ENCODE measurements around the gene FGD6. TPM values are rescaled to one million over a fixed set of nuclear protein-coding genes. Genes with fewer than 3 reads are reported as not detected.

Gene FGD6
- total and polyA plus RNA-seq, 3 experiments from 2014 or later: 0.36 to 0.92 (median 0.75) TPM

GRCh38 chr12:95192271-95192670 lies 25.0 kb downstream of the FGD6 start:
- ChIA-PET CTCF (no interaction called here), POLR2A (no interaction called here)
- H3K4me3 Mint-ChIP-seq: no peak overlapping the region
- no peaks in the 10 kb centered on the region for H3K27me3 ChIP-seq (ENCODE audit: insufficient read depth, low read length, poor library complexity, severe bottlenecking)
- H3K27ac Mint-ChIP-seq: no peak overlapping the region
- H3K36me3 Mint-ChIP-seq: no peaks in the 10 kb centered on the region
- H3K4me1 ChIP-seq (ENCODE audit: insufficient read depth, low read length): no peaks in the 10 kb centered on the region
- no peaks in the 10 kb centered on the region for H3K4me1 Mint-ChIP-seq
- no peak overlapping the region for H3K27ac ChIP-seq (ENCODE audit: low read depth, low read length)
- H3K9me3 ChIP-seq (ENCODE audit: low read length): no peaks in the 10 kb centered on the region
- no peaks in the 10 kb centered on the region for H3K36me3 ChIP-seq (ENCODE audit: insufficient read depth, low read length)
- DNase-seq: no peak
- H3K9me3 Mint-ChIP-seq: no peaks in the 10 kb centered on the region
- H3K4me3 ChIP-seq (ENCODE audit: low read length): no peak overlapping the region
- peaks cover 0 to 5% of the 10 kb centered on the region in 2 donors for H3K27me3 Mint-ChIP-seq

- no peaks in the 10 kb centered on the region for H3K27me3 ChIP-seq (ENCODE audit: insufficient read depth, low read length, poor library complexity, severe bottlenecking)
- ChIA-PET POLR2A (no interaction called here), CTCF (no interaction called here)
- Mint-ChIP-seq H3K27me3 (peaks cover 0 to 5% of the 10 kb centered on the region in 2 donors), H3K27ac (no peak overlapping the region), H3K4me3 (no peak overlapping the region), H3K9me3 (no peaks in the 10 kb centered on the region), H3K4me1 (no peaks in the 10 kb centered on the region), H3K36me3 (no peaks in the 10 kb centered on the region)
- H3K36me3 ChIP-seq (ENCODE audit: insufficient read depth, low read length): no peaks in the 10 kb centered on the region
- no peak for DNase-seq
- no peaks in the 10 kb centered on the region for H3K4me1 ChIP-seq (ENCODE audit: insufficient read depth, low read length)
- H3K9me3 ChIP-seq (ENCODE audit: low read length): no peaks in the 10 kb centered on the region
- no peak overlapping the region for H3K4me3 ChIP-seq (ENCODE audit: low read length)
- H3K27ac ChIP-seq (ENCODE audit: low read depth, low read length): no peak overlapping the region
Observed at GRCh38 chr12:95191060-95191696, 26.1 kb downstream of the FGD6 start.

GRCh38 chr12:95187865-95188415 lies 29.3 kb downstream of the FGD6 start:
- Histone ChIP-seq H3K9me3 (ENCODE audit: low read length) (no peaks in the 10 kb centered on the region), H3K4me3 (ENCODE audit: low read length) (no peak overlapping the region), H3K4me1 (ENCODE audit: insufficient read depth, low read length) (no peaks in the 10 kb centered on the region), H3K36me3 (ENCODE audit: insufficient read depth, low read length) (no peaks in the 10 kb centered on the region), H3K27me3 (ENCODE audit: insufficient read depth, low read length, poor library complexity, severe bottlenecking) (no peaks in the 10 kb centered on the region), H3K27ac (ENCODE audit: low read depth, low read length) (no peak overlapping the region)
- no peaks in the 10 kb centered on the region for H3K4me1 Mint-ChIP-seq
- no peaks in the 10 kb centered on the region for H3K27me3 Mint-ChIP-seq
- POLR2A ChIA-PET: no interaction called here
- no peak for DNase-seq
- no peaks in the 10 kb centered on the region for H3K9me3 Mint-ChIP-seq
- no peak overlapping the region for H3K4me3 Mint-ChIP-seq
- no peaks in the 10 kb centered on the region for H3K36me3 Mint-ChIP-seq
- H3K27ac Mint-ChIP-seq: no peak overlapping the region
- CTCF ChIA-PET: interaction anchor here (1.0 to 1.1 kb wide), 2 partner anchors 11 to 346 kb away, joined by 3 read pairs; no protein-coding TSS in a partner anchor

- H3K9me3 ChIP-seq (ENCODE audit: low read length): no peaks in the 10 kb centered on the region
- Mint-ChIP-seq H3K36me3 (no peaks in the 10 kb centered on the region), H3K4me1 (no peaks in the 10 kb centered on the region), H3K4me3 (no peak overlapping the region), H3K27ac (no peak overlapping the region), H3K27me3 (no peaks in the 10 kb centered on the region), H3K9me3 (no peaks in the 10 kb centered on the region)
- H3K27ac ChIP-seq (ENCODE audit: low read depth, low read length): no peak overlapping the region
- H3K27me3 ChIP-seq (ENCODE audit: insufficient read depth, low read length, poor library complexity, severe bottlenecking): no peaks in the 10 kb centered on the region
- no peak overlapping the region for H3K4me3 ChIP-seq (ENCODE audit: low read length)
- DNase-seq: no peak
- CTCF ChIA-PET: no interaction called here
- POLR2A ChIA-PET: no interaction called here
- no peaks in the 10 kb centered on the region for H3K36me3 ChIP-seq (ENCODE audit: insufficient read depth, low read length)
- H3K4me1 ChIP-seq (ENCODE audit: insufficient read depth, low read length): no peaks in the 10 kb centered on the region
Observed at GRCh38 chr12:95185854-95186253, 31.4 kb downstream of the FGD6 start.

- H3K4me3 Mint-ChIP-seq: no peak overlapping the region
- H3K27me3 Mint-ChIP-seq: no peaks in the 10 kb centered on the region
- no peaks in the 10 kb centered on the region for H3K36me3 Mint-ChIP-seq
- Histone ChIP-seq H3K4me1 (ENCODE audit: insufficient read depth, low read length) (no peaks in the 10 kb centered on the region), H3K27me3 (ENCODE audit: insufficient read depth, low read length, poor library complexity, severe bottlenecking) (no peaks in the 10 kb centered on the region), H3K27ac (ENCODE audit: low read depth, low read length) (no peak overlapping the region), H3K4me3 (ENCODE audit: low read length) (no peak overlapping the region), H3K36me3 (ENCODE audit: insufficient read depth, low read length) (no peaks in the 10 kb centered on the region), H3K9me3 (ENCODE audit: low read length) (no peaks in the 10 kb centered on the region)
- ChIA-PET CTCF (no interaction called here), POLR2A (no interaction called here)
- no peaks in the 10 kb centered on the region for H3K9me3 Mint-ChIP-seq
- no peaks in the 10 kb centered on the region for H3K4me1 Mint-ChIP-seq
- no peak overlapping the region for H3K27ac Mint-ChIP-seq
- DNase-seq: no peak
Observed at GRCh38 chr12:95185072-95185471, 32.2 kb downstream of the FGD6 start.

- Mint-ChIP-seq H3K27ac (no peak overlapping the region), H3K9me3 (no peaks in the 10 kb centered on the region), H3K27me3 (no peaks in the 10 kb centered on the region), H3K4me1 (no peaks in the 10 kb centered on the region), H3K4me3 (no peak overlapping the region), H3K36me3 (no peaks in the 10 kb centered on the region)
- Histone ChIP-seq H3K4me1 (ENCODE audit: insufficient read depth, low read length) (no peaks in the 10 kb centered on the region), H3K4me3 (ENCODE audit: low read length) (no peak overlapping the region), H3K9me3 (ENCODE audit: low read length) (no peaks in the 10 kb centered on the region), H3K27ac (ENCODE audit: low read depth, low read length) (no peak overlapping the region), H3K27me3 (ENCODE audit: insufficient read depth, low read length, poor library complexity, severe bottlenecking) (no peaks in the 10 kb centered on the region), H3K36me3 (ENCODE audit: insufficient read depth, low read length) (no peaks in the 10 kb centered on the region)
- ChIA-PET CTCF (no interaction called here), POLR2A (no interaction called here)
- no peak for DNase-seq
Observed at GRCh38 chr12:95184121-95184520, 33.1 kb downstream of the FGD6 start.

GRCh38 chr12:95182868-95183415 lies 34.3 kb downstream of the FGD6 start:
- H3K4me3 Mint-ChIP-seq: no peak overlapping the region
- no peaks in the 10 kb centered on the region for H3K9me3 ChIP-seq (ENCODE audit: low read length)
- H3K4me3 ChIP-seq (ENCODE audit: low read length): no peak overlapping the region
- peaks cover 0 to 3% of the 10 kb centered on the region in 2 donors for H3K27me3 Mint-ChIP-seq
- ChIA-PET CTCF (no interaction called here), POLR2A (no interaction called here)
- no peaks in the 10 kb centered on the region for H3K4me1 ChIP-seq (ENCODE audit: insufficient read depth, low read length)
- H3K27ac Mint-ChIP-seq: no peak overlapping the region
- no peaks in the 10 kb centered on the region for H3K36me3 Mint-ChIP-seq
- DNase-seq: no peak
- H3K27me3 ChIP-seq (ENCODE audit: insufficient read depth, low read length, poor library complexity, severe bottlenecking): no peaks in the 10 kb centered on the region
- H3K4me1 Mint-ChIP-seq: no peaks in the 10 kb centered on the region
- H3K9me3 Mint-ChIP-seq: no peaks in the 10 kb centered on the region
- no peak overlapping the region for H3K27ac ChIP-seq (ENCODE audit: low read depth, low read length)
- H3K36me3 ChIP-seq (ENCODE audit: insufficient read depth, low read length): no peaks in the 10 kb centered on the region

GRCh38 chr12:95181103-95181502 lies 36.2 kb downstream of the FGD6 start:
- no peaks in the 10 kb centered on the region for H3K27me3 ChIP-seq (ENCODE audit: insufficient read depth, low read length, poor library complexity, severe bottlenecking)
- Mint-ChIP-seq H3K4me1 (no peaks in the 10 kb centered on the region), H3K27me3 (peaks cover 0 to 3% of the 10 kb centered on the region in 2 donors), H3K27ac (no peak overlapping the region), H3K36me3 (no peaks in the 10 kb centered on the region), H3K4me3 (no peak overlapping the region), H3K9me3 (no peaks in the 10 kb centered on the region)
- ChIA-PET POLR2A (interaction anchor here (0.7 kb wide), 1 partner anchor 54 kb away, joined by 7 read pairs; no protein-coding TSS in a partner anchor), CTCF (no interaction called here)
- H3K4me3 ChIP-seq (ENCODE audit: low read length): no peak overlapping the region
- no peak overlapping the region for H3K27ac ChIP-seq (ENCODE audit: low read depth, low read length)
- no peaks in the 10 kb centered on the region for H3K9me3 ChIP-seq (ENCODE audit: low read length)
- H3K36me3 ChIP-seq (ENCODE audit: insufficient read depth, low read length): no peaks in the 10 kb centered on the region
- no peak for DNase-seq
- no peaks in the 10 kb centered on the region for H3K4me1 ChIP-seq (ENCODE audit: insufficient read depth, low read length)
